ENCODE data around the gene ANO9.

DNA sequence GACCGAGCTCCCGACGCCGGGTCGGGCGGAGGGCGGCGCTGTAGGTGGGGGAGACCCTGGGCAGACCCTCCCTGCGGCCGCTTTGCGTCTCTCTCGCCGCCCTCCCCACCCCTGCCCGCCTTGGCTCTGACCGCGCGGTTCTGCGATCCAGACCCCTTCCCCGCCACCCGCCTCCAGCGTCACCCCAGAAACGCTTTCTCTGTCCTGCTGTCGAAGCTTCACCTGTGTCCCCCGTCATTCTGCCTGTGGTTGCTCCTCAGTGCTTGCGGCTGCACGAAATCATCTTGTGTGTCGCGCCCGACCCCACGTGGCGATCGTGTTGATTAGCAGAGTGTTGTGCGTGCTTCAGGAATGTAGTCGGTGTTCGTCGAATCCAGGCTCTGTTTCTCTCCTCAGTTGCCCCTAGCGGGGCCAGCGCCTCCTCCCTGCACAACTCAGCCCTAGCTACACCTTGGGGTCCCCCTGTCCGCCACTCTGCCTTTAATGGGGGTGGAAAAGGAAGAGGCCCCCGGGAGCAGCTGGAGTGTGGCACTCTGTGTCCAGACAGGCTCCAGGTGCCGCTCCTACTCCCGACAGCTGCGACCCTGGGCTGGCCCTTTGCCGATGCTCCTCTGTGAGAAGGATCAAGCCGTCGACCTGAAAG is 9.1 kb upstream of the ANO9 start:
- TF ChIP-seq POLR2A (IDR thresholded peaks at IDR 0.05) (no peak), CTCF (IDR thresholded peaks at IDR 0.05) (peak in 2 of 7 experiments; percentile 6 to 15)

Data from stomach (tissue), 4 donors.